SJCRH30 (cell line): ENCODE data around the gene TMEM202. TPM values are rescaled to one million over a fixed set of nuclear protein-coding genes. Genes with fewer than 3 reads are reported as not detected.
"Not testable (repeated sequence)": the region's sequence is repeated elsewhere in the genome, so short reads cannot be mapped to it uniquely, and the experiment has no call there.

Experiments used
- DNase-seq, 2 experiments: peaks; one replicate each; pipeline ENCODE4 v3.0.0-alpha.2; 2015 to 2020
- H3K27ac ChIP-seq: fragments of 250-450 bp; sonication (Bioruptor Pico); 2 replicates; pipeline ENCODE4 v1.5.1; 2020; ENCODE audit warnings: mild to moderate bottlenecking, moderate library complexity
- H3K27me3 ChIP-seq: fragments of 250-450 bp; sonication (Bioruptor Pico); 2 replicates; pipeline ENCODE4 v1.5.1; 2020; ENCODE audit warnings: mild to moderate bottlenecking, moderate library complexity
- H3K36me3 ChIP-seq: fragments of 250-450 bp; sonication (Bioruptor Pico); 2 replicates; pipeline ENCODE4 v1.5.1; 2020; ENCODE audit warnings: mild to moderate bottlenecking, moderate library complexity
- H3K4me1 ChIP-seq: fragments of 250-450 bp; sonication (Bioruptor Pico); 2 replicates; pipeline ENCODE4 v1.5.1; 2020; ENCODE audit warnings: mild to moderate bottlenecking, moderate library complexity
- H3K4me3 ChIP-seq: fragments of 250-450 bp; sonication (Bioruptor Pico); 2 replicates; pipeline ENCODE4 v1.5.1; 2020; ENCODE audit warnings: mild to moderate bottlenecking, moderate library complexity
- H3K9me3 ChIP-seq: fragments of 250-450 bp; sonication (Bioruptor Pico); replicated peaks from 2 replicates; pipeline ENCODE4 v1.5.1; 2020; ENCODE audit warnings: mild to moderate bottlenecking, moderate library complexity
- total RNA-seq: library from RNA; depleted of rRNA; stranded (reverse); fragments of >200 nt; shearing (Covaris generic); gene quantifications from 2 replicates; pipeline ENCODE4 v1.2.3, GENCODE V29; 2014; rRNA removed

Gene TMEM202
- total RNA-seq: not detected in 2 replicates

GRCh38 chr15:72397796-72398588, at the start of gene TMEM202:
TMEM202 (plus strand) TSS chr15:72398305; CDS start chr15:72398327, 22 bp downstream.
- Histone ChIP-seq H3K9me3 (no peaks in the 10 kb centered on the region), H3K4me3 (no peak within 1 kb of the TSS), H3K4me1 (no peaks in the 10 kb centered on the region), H3K27me3 (no peaks in the 10 kb centered on the region), H3K36me3 (no peaks in the 10 kb centered on the region), H3K27ac (no peak within 1 kb of the TSS)
- no peak for DNase-seq

- H3K4me1 ChIP-seq: no peaks in the 10 kb centered on the region
- no peaks in the 10 kb centered on the region for H3K9me3 ChIP-seq
- H3K27me3 ChIP-seq: no peaks in the 10 kb centered on the region
- no peak for DNase-seq
- peaks cover 9% of the 10 kb centered on the region for H3K36me3 ChIP-seq
- H3K4me3 ChIP-seq: no peak overlapping the region
- H3K27ac ChIP-seq: no peak overlapping the region
Measured at GRCh38 chr15:72353266-72353665, 44.8 kb upstream of the TMEM202 start.

- H3K27ac ChIP-seq: no peak overlapping the region
- no peak overlapping the region for H3K4me3 ChIP-seq
- no peaks in the 10 kb centered on the region for H3K9me3 ChIP-seq
- H3K36me3 ChIP-seq: peaks cover 3% of the 10 kb centered on the region; the same call in 1 of the 2 replicates
- H3K4me1 ChIP-seq: no peaks in the 10 kb centered on the region
- no peaks in the 10 kb centered on the region for H3K27me3 ChIP-seq
- DNase-seq: no peak
Measured at GRCh38 chr15:72354496-72354895, 43.6 kb upstream of the TMEM202 start.

- no peaks in the 10 kb centered on the region for H3K27me3 ChIP-seq
- no peak overlapping the region for H3K4me3 ChIP-seq
- no peaks in the 10 kb centered on the region for H3K9me3 ChIP-seq
- DNase-seq: no peak
- H3K36me3 ChIP-seq: no peaks in the 10 kb centered on the region
- H3K27ac ChIP-seq: no peak overlapping the region
- no peaks in the 10 kb centered on the region for H3K4me1 ChIP-seq
Measured at GRCh38 chr15:72358121-72358520, 40.0 kb upstream of the TMEM202 start.

GRCh38 chr15:72358650-72359171, 39.4 kb upstream of the TMEM202 start:
- no peaks in the 10 kb centered on the region for H3K9me3 ChIP-seq
- peak; percentile 21 to 26 for DNase-seq
- no peaks in the 10 kb centered on the region for H3K27me3 ChIP-seq
- H3K4me3 ChIP-seq: no peak overlapping the region
- H3K36me3 ChIP-seq: no peaks in the 10 kb centered on the region
- no peaks in the 10 kb centered on the region for H3K4me1 ChIP-seq
- H3K27ac ChIP-seq: no peak overlapping the region

GRCh38 chr15:72361176-72361575, 36.9 kb upstream of the TMEM202 start:
- Histone ChIP-seq H3K27me3 (no peaks in the 10 kb centered on the region), H3K4me3 (no peak overlapping the region), H3K27ac (no peak overlapping the region), H3K36me3 (no peaks in the 10 kb centered on the region), H3K9me3 (no peaks in the 10 kb centered on the region), H3K4me1 (no peaks in the 10 kb centered on the region)
- DNase-seq: no peak

GRCh38 chr15:72365844-72366243, 32.3 kb upstream of the TMEM202 start:
- Histone ChIP-seq H3K27me3 (no peaks in the 10 kb centered on the region), H3K4me1 (no peaks in the 10 kb centered on the region), H3K9me3 (no peaks in the 10 kb centered on the region), H3K36me3 (no peaks in the 10 kb centered on the region; the same call in 1 of the 2 replicates), H3K4me3 (no peak overlapping the region), H3K27ac (no peak overlapping the region)
- DNase-seq: no peak

- Histone ChIP-seq H3K4me1 (no peaks in the 10 kb centered on the region), H3K27ac (no peak overlapping the region), H3K9me3 (no peaks in the 10 kb centered on the region), H3K36me3 (no peaks in the 10 kb centered on the region; the same call in 1 of the 2 replicates), H3K4me3 (no peak overlapping the region), H3K27me3 (no peaks in the 10 kb centered on the region)
- DNase-seq: no peak
Measured at GRCh38 chr15:72368325-72368724, 29.8 kb upstream of the TMEM202 start.

GRCh38 chr15:72368899-72369298, 29.2 kb upstream of the TMEM202 start:
- no peak for DNase-seq
- Histone ChIP-seq H3K4me3 (no peak overlapping the region), H3K27me3 (no peaks in the 10 kb centered on the region)

GRCh38 chr15:72369964-72370363, 28.1 kb upstream of the TMEM202 start:
- H3K27me3 ChIP-seq: no peaks in the 10 kb centered on the region
- no peaks in the 10 kb centered on the region for H3K9me3 ChIP-seq
- no peak for DNase-seq
- H3K4me1 ChIP-seq: no peaks in the 10 kb centered on the region; the same call in 1 of the 2 replicates
- no peak overlapping the region for H3K27ac ChIP-seq
- H3K36me3 ChIP-seq: no peaks in the 10 kb centered on the region; the same call in 1 of the 2 replicates
- H3K4me3 ChIP-seq: no peak overlapping the region

More at GRCh38 chr15:72368899-72369298, 29.2 kb upstream of the TMEM202 start:
- Histone ChIP-seq H3K36me3 (no peaks in the 10 kb centered on the region; the same call in 1 of the 2 replicates), H3K9me3 (no peaks in the 10 kb centered on the region), H3K27ac (no peak overlapping the region), H3K4me1 (no peaks in the 10 kb centered on the region)

- Histone ChIP-seq H3K27ac (no peak overlapping the region), H3K4me3 (no peak overlapping the region)
Measured at GRCh38 chr15:72372361-72372760, 25.7 kb upstream of the TMEM202 start.

GRCh38 chr15:72375501-72375845, 22.6 kb upstream of the TMEM202 start:
- Histone ChIP-seq H3K27me3 (no peaks in the 10 kb centered on the region), H3K27ac (peak overlapping the region; percentile 49)
- no peak for DNase-seq

More at GRCh38 chr15:72372361-72372760, 25.7 kb upstream of the TMEM202 start:
- DNase-seq: no peak
- H3K36me3 ChIP-seq: no peaks in the 10 kb centered on the region; the same call in 1 of the 2 replicates
- H3K9me3 ChIP-seq: no peaks in the 10 kb centered on the region
- H3K4me1 ChIP-seq: no peaks in the 10 kb centered on the region; the same call in 1 of the 2 replicates
- no peaks in the 10 kb centered on the region for H3K27me3 ChIP-seq

GRCh38 chr15:72375846-72376581, 22.1 kb upstream of the TMEM202 start, which contains the start of gene HEXA:
HEXA (minus strand) TSS chr15:72376014; CDS start chr15:72375972, 42 bp downstream.
- peak within 1 kb of the TSS; percentile 49 for H3K27ac ChIP-seq
- peak within 1 kb of the TSS; percentile 92 for H3K4me3 ChIP-seq
- H3K9me3 ChIP-seq: no peaks in the 10 kb centered on the region
- no peaks in the 10 kb centered on the region for H3K27me3 ChIP-seq
- DNase-seq: peak; percentile 98 to 99
- no peaks in the 10 kb centered on the region; the same call in 1 of the 2 replicates for H3K4me1 ChIP-seq
- no peaks in the 10 kb centered on the region for H3K36me3 ChIP-seq

More at GRCh38 chr15:72375501-72375845, 22.6 kb upstream of the TMEM202 start:
- peak overlapping the region; percentile 92 for H3K4me3 ChIP-seq
- no peaks in the 10 kb centered on the region for H3K36me3 ChIP-seq
- H3K9me3 ChIP-seq: no peaks in the 10 kb centered on the region
- no peaks in the 10 kb centered on the region; the same call in 1 of the 2 replicates for H3K4me1 ChIP-seq

- H3K4me1 ChIP-seq: no peaks in the 10 kb centered on the region; the same call in 1 of the 2 replicates
- no peak overlapping the region for H3K27ac ChIP-seq
- no peak for DNase-seq
- H3K27me3 ChIP-seq: no peaks in the 10 kb centered on the region
- no peaks in the 10 kb centered on the region for H3K36me3 ChIP-seq
- no peaks in the 10 kb centered on the region for H3K9me3 ChIP-seq
- no peak overlapping the region for H3K4me3 ChIP-seq
Measured at GRCh38 chr15:72377331-72377730, 20.8 kb upstream of the TMEM202 start.

- not testable (repeated sequence) for H3K27ac ChIP-seq
Measured at GRCh38 chr15:72379106-72379505, 19.0 kb upstream of the TMEM202 start.

More at GRCh38 chr15:72379106-72379505, 19.0 kb upstream of the TMEM202 start:
- DNase-seq, H3K4me3 ChIP-seq, H3K27me3 ChIP-seq, H3K9me3 ChIP-seq, H3K36me3 ChIP-seq, H3K4me1 ChIP-seq: not testable (repeated sequence)
